Neural cell (in vitro differentiated cells): ENCODE data around the gene INHA. TPM values are rescaled to one million over a fixed set of nuclear protein-coding genes. Genes with fewer than 3 reads are reported as not detected.

Source experiments
- H2AFZ ChIP-seq: fragments of 200-600, 300-800 bp; sonication (generic), shearing (Covaris generic); 2 replicates; pipeline ENCODE4 v1.6.0; 2014; ENCODE audit warnings: low read depth, mild to moderate bottlenecking, antibody characterized with exemption, low read length, moderate library complexity
- H3F3A ChIP-seq: fragments of 200-600 bp; shearing (Covaris generic); 2 replicates; pipeline ENCODE4 v1.6.1; 2016; ENCODE audit warnings: mild to moderate bottlenecking, moderate library complexity, mixed read lengths, antibody characterized with exemption, low read length; ENCODE audit not compliant: insufficient read depth, poor library complexity, severe bottlenecking
- H3K27ac ChIP-seq: fragments of 200-600, 300-800 bp; sonication (generic), shearing (Covaris generic); 2 replicates; pipeline ENCODE4 v1.5.1; 2014; ENCODE audit warnings: mild to moderate bottlenecking, low read length, moderate library complexity
- H3K27me3 ChIP-seq: fragments of 300-800, 200-600 bp; sonication (generic), shearing (Covaris generic); 2 replicates; pipeline ENCODE4 v1.6.0; 2014; ENCODE audit warnings: mild to moderate bottlenecking, low read depth, low read length, moderate library complexity; ENCODE audit not compliant: insufficient read depth
- H3K36me3 ChIP-seq: fragments of 300-800, 200-600 bp; sonication (generic), shearing (Covaris generic); 2 replicates; pipeline ENCODE4 v1.5.1; 2014; ENCODE audit warnings: mild to moderate bottlenecking, antibody characterized with exemption, low read length, moderate library complexity; ENCODE audit not compliant: insufficient read depth
- H3K4me2 ChIP-seq: fragments of 300-800, 200-600 bp; sonication (generic), shearing (Covaris generic); 2 replicates; pipeline ENCODE4 v1.6.0; 2014; ENCODE audit warnings: mild to moderate bottlenecking, low read length
- H3K4me3 ChIP-seq: fragments of 300-800, 200-600 bp; sonication (generic), shearing (Covaris generic); 2 replicates; pipeline ENCODE4 v1.5.1; 2014; ENCODE audit warnings: mild to moderate bottlenecking, low read length, moderate library complexity
- H3K79me2 ChIP-seq: fragments of 200-600 bp; shearing (Covaris generic); replicated peaks from 2 replicates; pipeline ENCODE4 v1.6.0; 2014; ENCODE audit warnings: mild to moderate bottlenecking, low read length, moderate library complexity; ENCODE audit not compliant: insufficient read depth
- H3K9ac ChIP-seq: fragments of 300-800, 200-600 bp; sonication (generic), shearing (Covaris generic); 2 replicates; pipeline ENCODE4 v1.6.1; 2016; ENCODE audit warnings: mild to moderate bottlenecking, low read length, mixed read lengths
- H3K9me2 ChIP-seq: fragments of 200-600 bp; shearing (Covaris generic); 2 replicates; pipeline ENCODE4 v1.6.1; 2016; ENCODE audit warnings: mild to moderate bottlenecking, low read length, mixed read lengths; ENCODE audit not compliant: insufficient read depth
- H3K9me3 ChIP-seq: fragments of 200-600, 300-800 bp; sonication (generic), shearing (Covaris generic); 2 replicates; pipeline ENCODE4 v1.6.1; 2016; ENCODE audit warnings: mild to moderate bottlenecking, mixed run types, low read length, moderate library complexity, mixed read lengths
- H4K20me1 ChIP-seq: fragments of 200-600 bp; shearing (Covaris generic); 2 replicates; pipeline ENCODE4 v1.6.1; 2016; ENCODE audit warnings: mild to moderate bottlenecking, mixed run types; ENCODE audit not compliant: insufficient read depth
- CTCF ChIP-seq: fragments of 450-650 bp; IDR thresholded peaks from 2 replicates; pipeline ENCODE4 v1.5.1; 2014; ENCODE audit warnings: antibody characterized with exemption, mild to moderate bottlenecking, moderate library complexity; ENCODE audit not compliant: poor library complexity, severe bottlenecking
- EP300 ChIP-seq: fragments of 450-650 bp; conservative IDR thresholded peaks from 2 replicates; pipeline ENCODE4 v1.6.1; 2014; ENCODE audit warnings: antibody characterized with exemption, mild to moderate bottlenecking, moderate library complexity; ENCODE audit not compliant: poor library complexity, severe bottlenecking
- EZH2 ChIP-seq: fragments of 200-600, 300-800 bp; shearing (Covaris generic), sonication (generic); IDR thresholded peaks from 2 replicates; pipeline ENCODE4 v1.6.1; 2014; ENCODE audit warnings: antibody characterized with exemption, low read length, borderline replicate concordance, mild to moderate bottlenecking; ENCODE audit not compliant: insufficient read depth, poor library complexity, severe bottlenecking
- MXI1 ChIP-seq: fragments of 450-650 bp; conservative IDR thresholded peaks from 2 replicates; pipeline ENCODE4 v1.6.1; 2014; ENCODE audit warnings: antibody characterized with exemption, mild to moderate bottlenecking; ENCODE audit not compliant: poor library complexity, severe bottlenecking
- POLR2AphosphoS5 ChIP-seq: IDR thresholded peaks from 2 replicates; pipeline ENCODE4 v1.6.1; 2012
- RAD21 ChIP-seq: fragments of 450-650 bp; conservative IDR thresholded peaks from 2 replicates; pipeline ENCODE4 v1.6.1; 2014; ENCODE audit warnings: antibody characterized with exemption, mild to moderate bottlenecking, moderate library complexity
- REST ChIP-seq: IDR thresholded peaks from 2 replicates; pipeline ENCODE4 v1.6.1; 2012; ENCODE audit warnings: borderline replicate concordance
- SMC3 ChIP-seq: fragments of 450-650 bp; conservative IDR thresholded peaks from 2 replicates; pipeline ENCODE4 v1.6.1; 2014; ENCODE audit warnings: antibody characterized with exemption, mild to moderate bottlenecking, moderate library complexity; ENCODE audit not compliant: poor library complexity
- TAF1 ChIP-seq: IDR thresholded peaks from 2 replicates; pipeline ENCODE4 v1.6.1; 2012; ENCODE audit warnings: low read depth
- polyA plus RNA-seq: library from polyadenylated mRNA; depleted of rRNA; stranded (reverse); fragments of >200 nt; gene quantifications from 2 replicates; pipeline ENCODE4 v1.2.3, GENCODE V29; 2014

INHA gene
- polyA plus RNA-seq, 1 donor from 2014 or later = 2.7 TPM

GRCh38 chr2:219620546-219620945, 48.4 kb downstream of the INHA start:
- Histone ChIP-seq H3K36me3 (no peaks in the 10 kb centered on the region), H3K27ac (no peak overlapping the region), H3K27me3 (no peaks in the 10 kb centered on the region), H3F3A (no peaks in the 10 kb centered on the region), H2AFZ (no peak overlapping the region), H4K20me1 (no peaks in the 10 kb centered on the region), H3K9me2 (no peaks in the 10 kb centered on the region), H3K9me3 (no peaks in the 10 kb centered on the region), H3K4me2 (no peak overlapping the region), H3K79me2 (no peaks in the 10 kb centered on the region), H3K4me3 (no peak overlapping the region), H3K9ac (no peak overlapping the region)
- TF ChIP-seq TAF1 (no peak), MXI1 (no peak), POLR2AphosphoS5 (no peak), EP300 (no peak), CTCF (no peak), SMC3 (no peak), RAD21 (no peak), EZH2 (no peak), REST (no peak)

GRCh38 chr2:219621935-219622334, 49.8 kb downstream of the INHA start:
- TF ChIP-seq EP300 (no peak), CTCF (no peak), MXI1 (no peak), SMC3 (no peak), POLR2AphosphoS5 (no peak), RAD21 (no peak), EZH2 (no peak), REST (no peak), TAF1 (no peak)
- H3K36me3 ChIP-seq = no peaks in the 10 kb centered on the region
- no peaks in the 10 kb centered on the region for H4K20me1 ChIP-seq
- no peaks in the 10 kb centered on the region for H3K27me3 ChIP-seq
- H3K27ac ChIP-seq = no peak overlapping the region
- no peak overlapping the region for H3K9ac ChIP-seq
- H3K4me3 ChIP-seq = no peak overlapping the region
- no peaks in the 10 kb centered on the region for H3K79me2 ChIP-seq
- H2AFZ ChIP-seq = no peak overlapping the region
- H3K9me3 ChIP-seq = no peaks in the 10 kb centered on the region
- H3K9me2 ChIP-seq = no peaks in the 10 kb centered on the region
- H3F3A ChIP-seq = no peaks in the 10 kb centered on the region
- H3K4me2 ChIP-seq = no peak overlapping the region
